PC-3 (cell line): ENCODE results near the gene MED26.

ENCODE experiments used
- EZH2 ChIP-seq: fragments of 300-600 bp; sonication (generic); IDR thresholded peaks from one replicate; pipeline ENCODE4 v1.6.1; 2017; ENCODE audit warnings: antibody characterized with exemption, mild to moderate bottlenecking, low read length; ENCODE audit not compliant: unreplicated experiment
- EZH2phosphoT487 ChIP-seq: fragments of 300-600 bp; sonication (generic); IDR thresholded peaks from 2 replicates; pipeline ENCODE4 v1.6.1; 2018; ENCODE audit warnings: mild to moderate bottlenecking, antibody characterized with exemption, low read length, borderline replicate concordance
- TF ChIP-seq, protein P1 (sequence below): fragments of 300-600 bp; sonication (generic); conservative IDR thresholded peaks from 2 replicates; pipeline ENCODE4 v1.5.1; 2017; ENCODE audit warnings: antibody characterized with exemption, low read depth, mild to moderate bottlenecking, low read length

DNA sequence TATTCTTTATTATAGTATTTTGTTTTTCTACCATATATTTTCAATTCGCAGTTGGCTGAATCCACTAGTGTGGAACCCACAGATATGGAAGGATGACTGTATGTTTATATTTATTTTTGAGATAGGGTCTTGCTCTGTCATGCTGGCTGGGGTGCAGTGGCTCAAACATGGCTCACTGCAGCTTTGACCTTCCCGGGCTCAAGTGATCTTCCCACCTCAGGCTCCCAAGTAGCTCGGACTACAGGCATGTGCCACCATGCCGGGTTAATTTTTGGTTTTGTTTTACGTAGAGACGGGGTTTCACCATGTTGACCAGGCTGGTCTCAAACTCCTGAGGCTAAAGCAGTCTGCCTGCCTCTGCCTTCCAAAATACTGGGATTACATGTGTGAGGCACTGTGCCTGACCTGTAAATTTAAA lies 65.4 kb downstream of the MED26 start:
- TF ChIP-seq, protein P1, sequence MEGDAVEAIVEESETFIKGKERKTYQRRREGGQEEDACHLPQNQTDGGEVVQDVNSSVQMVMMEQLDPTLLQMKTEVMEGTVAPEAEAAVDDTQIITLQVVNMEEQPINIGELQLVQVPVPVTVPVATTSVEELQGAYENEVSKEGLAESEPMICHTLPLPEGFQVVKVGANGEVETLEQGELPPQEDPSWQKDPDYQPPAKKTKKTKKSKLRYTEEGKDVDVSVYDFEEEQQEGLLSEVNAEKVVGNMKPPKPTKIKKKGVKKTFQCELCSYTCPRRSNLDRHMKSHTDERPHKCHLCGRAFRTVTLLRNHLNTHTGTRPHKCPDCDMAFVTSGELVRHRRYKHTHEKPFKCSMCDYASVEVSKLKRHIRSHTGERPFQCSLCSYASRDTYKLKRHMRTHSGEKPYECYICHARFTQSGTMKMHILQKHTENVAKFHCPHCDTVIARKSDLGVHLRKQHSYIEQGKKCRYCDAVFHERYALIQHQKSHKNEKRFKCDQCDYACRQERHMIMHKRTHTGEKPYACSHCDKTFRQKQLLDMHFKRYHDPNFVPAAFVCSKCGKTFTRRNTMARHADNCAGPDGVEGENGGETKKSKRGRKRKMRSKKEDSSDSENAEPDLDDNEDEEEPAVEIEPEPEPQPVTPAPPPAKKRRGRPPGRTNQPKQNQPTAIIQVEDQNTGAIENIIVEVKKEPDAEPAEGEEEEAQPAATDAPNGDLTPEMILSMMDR, result no peak
- no peak for TF ChIP-seq EZH2
- no peak for TF ChIP-seq EZH2phosphoT487
